ENCODE data around the gene AHRR. TPM values are rescaled to one million over a fixed set of nuclear protein-coding genes. Genes with fewer than 3 reads are reported as not detected.

Gene AHRR
- total and polyA plus RNA-seq, 2 of the 4 experiments (the other 2 are of a cell fraction), result 15.6 to 37.1 TPM

- H2BK15ac ChIP-seq (ENCODE audit: low read depth, low read length), result no peak overlapping the region
- H4K91ac ChIP-seq (ENCODE audit: insufficient read depth, low read depth, low read length), result no peak overlapping the region
- no peak overlapping the region for H2BK120ac ChIP-seq (ENCODE audit: low read depth, low read length)
- no peak overlapping the region for H4K5ac ChIP-seq (ENCODE audit: low read depth, low read length)
- H3K14ac ChIP-seq (replicated peaks; ENCODE audit: low read depth, low read length), result no peak overlapping the region
- peaks cover 12% of the 10 kb centered on the region for H3K4me1 ChIP-seq (ENCODE audit: control insufficient read depth, insufficient read depth, low read length)
- 67% methylated on average over 2 of the region's 7 CpGs; no CpG with 5 or more reads in 1 of the 2 experiments for WGBS, 2 experiments (ENCODE audit: extremely low coverage in 2 of 2, insufficient read length in 1 of 2)
- H3K4me2 ChIP-seq (ENCODE audit: low read depth, low read length), result no peak overlapping the region
- DNase-seq, result peak; percentile 51
- H3K4ac ChIP-seq (ENCODE audit: low read depth, low read length), result no peak overlapping the region
- H3K4me3 ChIP-seq (ENCODE audit: insufficient read depth, low read depth, low read length), result no peak overlapping the region
- ATAC-seq (ENCODE audit: low read depth), result 0 out of 2 replicates have a peak, but pooled peaks have one; percentile 27
- in situ Hi-C loops (cut with MboI; ENCODE audit: low sequenced_read_pairs) (no loop called here), dilution Hi-C loops (cut with HindIII; ENCODE audit: low sequenced_read_pairs, unreplicated experiment) (no loop called here), intact Hi-C loops (cut with micrococcal nuclease) (no loop called here)
- H3K36me3 ChIP-seq (ENCODE audit: control insufficient read depth, insufficient read depth, low read length), result peaks cover 38% of the 10 kb centered on the region
- peak overlapping the region; percentile 61 for H2AK9ac ChIP-seq (replicated peaks; ENCODE audit: low read depth, low read length, poor library complexity)
- no peak overlapping the region for H3K18ac ChIP-seq (ENCODE audit: low read depth, low read length)
- H3K79me1 ChIP-seq (ENCODE audit: low read depth in 1 of 2, low read length in 2 of 2), result peaks cover 46 to 76% of the 10 kb centered on the region in 2 experiments
- H3K27me3 ChIP-seq (ENCODE audit: control insufficient read depth, insufficient read depth, low read length), result no peaks in the 10 kb centered on the region
- no peak overlapping the region; the same call in 1 of the 2 replicates for H3K23ac ChIP-seq (ENCODE audit: low read depth, low read length)
- no peak overlapping the region for H2BK5ac ChIP-seq (ENCODE audit: low read depth, low read length, poor library complexity, severe bottlenecking)
- peaks cover 4% of the 10 kb centered on the region; the same call in 1 of the 2 replicates for H3K9me1 ChIP-seq (ENCODE audit: insufficient read depth, low read length)
- TF ChIP-seq RFX5 (IDR thresholded peaks at IDR 0.05; ENCODE audit: low read depth, low read length) (no peak), SMC3 (IDR thresholded peaks at IDR 0.05; ENCODE audit: low read depth, low read length) (peak; percentile 38), RAD21 (IDR thresholded peaks at IDR 0.05; ENCODE audit: low read length) (peak; percentile 38; the same call in 1 of the 2 replicates), NFE2L2 (IDR thresholded peaks at IDR 0.05; ENCODE audit: low read depth, low read length) (no peak), CTCF (conservative IDR thresholded peaks at IDR 0.05; ENCODE audit: low read depth, low read length) (peak; percentile 52)
- peak overlapping the region; percentile 33 for H2AFZ ChIP-seq (replicated peaks; ENCODE audit: low read length, poor library complexity)
- H4K8ac ChIP-seq (ENCODE audit: low read depth in 2 of 2, low read length in 2 of 2), result no peak overlapping the region
- H3K56ac ChIP-seq (ENCODE audit: extremely low read depth, insufficient read depth, low read length), result no peak overlapping the region
- ChIA-PET POLR2A (ENCODE audit: unreplicated experiment) (no interaction called here), CTCF (interaction anchor here (0.6 to 1.9 kb wide), 8 partner anchors 11 to 311 kb away, joined by 3 to 5 read pairs (median 4); no protein-coding TSS in a partner anchor)
- 0 out of 2 replicates have a peak overlapping the region, but pooled peaks have one; percentile 43 for H2AK5ac ChIP-seq (ENCODE audit: low read depth, low read length)
- H2BK20ac ChIP-seq (ENCODE audit: low read depth, low read length), result no peak overlapping the region
- H3K27ac ChIP-seq (ENCODE audit: insufficient read depth, low read length), result no peak overlapping the region
- no peak overlapping the region for H3K9ac ChIP-seq (ENCODE audit: low read depth, low read length)
- H3K9me3 ChIP-seq (ENCODE audit: control insufficient read depth, insufficient read depth, low read length), result peaks cover 5% of the 10 kb centered on the region
- 0 out of 2 replicates have a peak, but pooled peaks cover 14% of the 10 kb centered on the region for H4K20me1 ChIP-seq (ENCODE audit: insufficient read depth, low read length)
- BruUV-seq (replicated peaks), result no TSS peak
Measured at GRCh38 chr5:446883-447263, 125.4 kb downstream of the AHRR start.
